BJ (cell line): Measurements from ENCODE around the gene KIFC1. TPM values are rescaled to one million over a fixed set of nuclear protein-coding genes. Genes with fewer than 3 reads are reported as not detected.

Source experiments
- CTCF ChIA-PET: fragments of 350-600 bp; formaldehyde crosslinking; extraction: SDS; loops from one replicate; lab custom pipeline; 2021; ENCODE audit warnings: antibody characterized with exemption, inconsistent platforms; lab: Yijun Ruan, JAX
- POLR2A ChIA-PET: fragments of 300-600 bp; sonication (Branson Sonifier 250); formaldehyde crosslinking; extraction: SDS; loops from one replicate; lab custom pipeline; 2021; ENCODE audit warnings: antibody characterized with exemption; lab: Charles Lee
- DNase-seq: peaks from one replicate; pipeline ENCODE4 v3.0.0-alpha.2; 2011; ENCODE audit warnings: low read depth
- H3K27me3 ChIP-seq: 2 replicates; pipeline ENCODE4 v1.6.0; 2011; ENCODE audit warnings: low read length; ENCODE audit not compliant: control insufficient read depth, insufficient read depth
- H3K36me3 ChIP-seq: 2 replicates; pipeline ENCODE4 v1.5.1; 2011; ENCODE audit warnings: low read length; ENCODE audit not compliant: control insufficient read depth, insufficient read depth
- H3K4me3 ChIP-seq: 2 replicates; pipeline ENCODE4 v1.5.1; 2011; ENCODE audit warnings: low read depth, mild to moderate bottlenecking, control low read depth, low read length
- polyA plus RNA-seq: library from polyadenylated mRNA; depleted of rRNA; stranded (reverse); fragments of >200 nt; gene quantifications from 2 replicates; pipeline ENCODE4 v1.2.3, GENCODE V29; 2011
- TF ChIP-seq, protein P1 (sequence below): IDR thresholded peaks from 2 replicates; pipeline ENCODE4 v1.5.1; 2011; ENCODE audit warnings: low read depth, mild to moderate bottlenecking, control low read depth, inconsistent platforms, low read length, moderate library complexity; ENCODE audit not compliant: insufficient read depth

The KIFC1 gene
- polyA plus RNA-seq, 1 experiment = 32.4 TPM

DNA sequence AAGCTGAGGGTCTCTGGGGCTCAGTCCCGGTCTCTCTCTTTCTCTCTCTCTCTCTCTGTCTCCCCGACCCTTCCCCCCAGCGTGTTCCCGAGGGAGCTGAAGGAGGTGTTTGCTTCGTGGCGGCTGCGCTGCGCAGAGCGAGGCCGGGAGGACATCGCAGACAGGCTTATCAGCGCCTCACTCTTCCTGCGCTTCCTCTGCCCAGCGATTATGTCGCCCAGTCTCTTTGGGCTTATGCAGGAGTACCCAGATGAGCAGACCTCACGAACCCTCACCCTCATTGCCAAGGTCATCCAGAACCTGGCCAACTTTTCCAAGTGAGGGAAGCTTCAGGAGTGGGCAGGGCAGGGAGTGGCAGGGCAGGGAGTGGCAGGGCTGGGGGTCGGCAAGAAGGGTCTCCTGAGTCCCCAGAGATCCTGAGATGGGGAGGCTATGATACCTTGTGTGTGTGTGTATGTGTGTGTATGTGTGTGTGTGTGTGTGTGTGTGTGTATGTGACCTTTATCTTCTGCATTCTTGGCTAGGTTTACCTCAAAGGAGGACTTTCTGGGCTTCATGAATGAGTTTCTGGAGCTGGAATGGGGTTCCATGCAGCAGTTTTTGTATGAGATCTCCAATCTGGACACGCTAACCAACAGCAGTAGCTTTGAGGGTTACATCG lies 49.2 kb downstream of the KIFC1 start:
- POLR2A ChIA-PET = no interaction called here

DNA sequence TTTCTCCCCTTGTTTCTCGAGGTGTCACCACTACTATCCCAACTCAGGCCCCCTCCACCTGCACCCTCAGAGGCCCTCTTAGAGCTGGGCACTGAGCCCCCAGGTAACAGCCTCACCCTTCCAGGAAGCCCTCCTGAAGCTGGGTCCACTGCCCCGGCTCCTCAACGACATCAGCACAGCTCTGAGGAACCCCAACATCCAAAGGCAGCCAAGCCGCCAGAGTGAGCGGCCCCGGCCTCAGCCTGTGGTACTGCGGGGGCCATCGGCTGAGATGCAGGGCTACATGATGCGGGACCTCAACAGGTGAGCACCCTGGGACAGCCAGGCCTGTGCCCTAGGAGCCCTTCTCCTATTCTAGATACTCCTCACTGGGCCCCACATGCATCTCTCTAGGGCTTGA lies 49.8 kb downstream of the KIFC1 start:
- no peak for DNase-seq
- Histone ChIP-seq H3K4me3 (no peak overlapping the region), H3K36me3 (peaks cover 48% of the 10 kb centered on the region), H3K27me3 (no peaks in the 10 kb centered on the region)
- POLR2A ChIA-PET = no interaction called here
- TF ChIP-seq, protein P1, sequence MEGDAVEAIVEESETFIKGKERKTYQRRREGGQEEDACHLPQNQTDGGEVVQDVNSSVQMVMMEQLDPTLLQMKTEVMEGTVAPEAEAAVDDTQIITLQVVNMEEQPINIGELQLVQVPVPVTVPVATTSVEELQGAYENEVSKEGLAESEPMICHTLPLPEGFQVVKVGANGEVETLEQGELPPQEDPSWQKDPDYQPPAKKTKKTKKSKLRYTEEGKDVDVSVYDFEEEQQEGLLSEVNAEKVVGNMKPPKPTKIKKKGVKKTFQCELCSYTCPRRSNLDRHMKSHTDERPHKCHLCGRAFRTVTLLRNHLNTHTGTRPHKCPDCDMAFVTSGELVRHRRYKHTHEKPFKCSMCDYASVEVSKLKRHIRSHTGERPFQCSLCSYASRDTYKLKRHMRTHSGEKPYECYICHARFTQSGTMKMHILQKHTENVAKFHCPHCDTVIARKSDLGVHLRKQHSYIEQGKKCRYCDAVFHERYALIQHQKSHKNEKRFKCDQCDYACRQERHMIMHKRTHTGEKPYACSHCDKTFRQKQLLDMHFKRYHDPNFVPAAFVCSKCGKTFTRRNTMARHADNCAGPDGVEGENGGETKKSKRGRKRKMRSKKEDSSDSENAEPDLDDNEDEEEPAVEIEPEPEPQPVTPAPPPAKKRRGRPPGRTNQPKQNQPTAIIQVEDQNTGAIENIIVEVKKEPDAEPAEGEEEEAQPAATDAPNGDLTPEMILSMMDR = no peak
- CTCF ChIA-PET = interaction anchor here (0.9 to 1.5 kb wide), 3 partner anchors 9 to 51 kb away, joined by 3 read pairs; no protein-coding TSS in a partner anchor

More for the DNA sequence above, 49.2 kb downstream of the KIFC1 start:
- DNase-seq = no peak
- TF ChIP-seq, protein P1 = no peak
- CTCF ChIA-PET = interaction anchor here (0.9 kb wide), 2 partner anchors 36 to 50 kb away, joined by 3 read pairs; no protein-coding TSS in a partner anchor
- H3K36me3 ChIP-seq = peaks cover 44% of the 10 kb centered on the region
- no peaks in the 10 kb centered on the region for H3K27me3 ChIP-seq
- no peak overlapping the region for H3K4me3 ChIP-seq

DNA sequence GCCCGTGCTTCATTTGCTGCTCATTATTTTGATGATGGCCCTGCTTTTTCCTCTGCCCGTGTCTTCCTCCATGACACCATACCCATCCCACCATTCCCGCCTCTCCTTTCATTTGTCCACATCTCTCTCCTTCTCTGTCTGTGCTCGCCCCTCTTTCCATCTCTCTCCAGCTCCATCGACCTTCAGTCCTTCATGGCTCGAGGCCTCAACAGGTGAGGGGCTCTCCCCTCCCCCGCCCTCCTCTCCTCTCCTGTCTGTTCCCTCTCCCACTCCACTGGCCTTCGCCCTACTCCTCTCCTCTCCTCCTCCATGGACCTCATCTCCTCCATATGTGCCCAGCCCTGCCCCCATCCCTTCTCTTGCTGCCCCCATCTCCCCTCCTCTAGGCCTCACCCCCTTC lies 50.7 kb downstream of the KIFC1 start:
- Histone ChIP-seq H3K36me3 (peaks cover 51% of the 10 kb centered on the region), H3K27me3 (no peaks in the 10 kb centered on the region), H3K4me3 (no peak overlapping the region)
- POLR2A ChIA-PET = no interaction called here
- TF ChIP-seq, protein P1 = no peak
- no peak for DNase-seq
- CTCF ChIA-PET = interaction anchor here (1.5 kb wide), 1 partner anchor 10 kb away, joined by 3 read pairs; no protein-coding TSS in a partner anchor

DNA sequence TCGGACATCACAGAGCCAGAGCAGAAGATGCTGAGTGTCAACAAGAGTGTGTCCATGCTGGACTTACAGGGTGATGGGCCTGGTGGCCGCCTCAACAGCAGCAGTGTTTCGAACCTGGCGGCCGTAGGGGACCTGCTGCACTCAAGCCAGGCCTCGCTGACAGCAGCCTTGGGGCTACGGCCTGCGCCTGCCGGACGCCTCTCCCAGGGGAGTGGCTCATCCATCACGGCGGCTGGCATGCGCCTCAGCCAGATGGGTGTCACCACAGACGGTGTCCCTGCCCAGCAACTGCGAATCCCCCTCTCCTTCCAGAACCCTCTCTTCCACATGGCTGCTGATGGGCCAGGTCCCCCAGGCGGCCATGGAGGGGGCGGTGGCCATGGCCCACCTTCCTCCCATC lies 51.4 kb downstream of the KIFC1 start:
- TF ChIP-seq, protein P1 = no peak
- POLR2A ChIA-PET = no interaction called here
- peaks cover 50% of the 10 kb centered on the region for H3K36me3 ChIP-seq
- H3K4me3 ChIP-seq = no peak overlapping the region
- no peaks in the 10 kb centered on the region for H3K27me3 ChIP-seq
- CTCF ChIA-PET = no interaction called here
- no peak for DNase-seq

DNA sequence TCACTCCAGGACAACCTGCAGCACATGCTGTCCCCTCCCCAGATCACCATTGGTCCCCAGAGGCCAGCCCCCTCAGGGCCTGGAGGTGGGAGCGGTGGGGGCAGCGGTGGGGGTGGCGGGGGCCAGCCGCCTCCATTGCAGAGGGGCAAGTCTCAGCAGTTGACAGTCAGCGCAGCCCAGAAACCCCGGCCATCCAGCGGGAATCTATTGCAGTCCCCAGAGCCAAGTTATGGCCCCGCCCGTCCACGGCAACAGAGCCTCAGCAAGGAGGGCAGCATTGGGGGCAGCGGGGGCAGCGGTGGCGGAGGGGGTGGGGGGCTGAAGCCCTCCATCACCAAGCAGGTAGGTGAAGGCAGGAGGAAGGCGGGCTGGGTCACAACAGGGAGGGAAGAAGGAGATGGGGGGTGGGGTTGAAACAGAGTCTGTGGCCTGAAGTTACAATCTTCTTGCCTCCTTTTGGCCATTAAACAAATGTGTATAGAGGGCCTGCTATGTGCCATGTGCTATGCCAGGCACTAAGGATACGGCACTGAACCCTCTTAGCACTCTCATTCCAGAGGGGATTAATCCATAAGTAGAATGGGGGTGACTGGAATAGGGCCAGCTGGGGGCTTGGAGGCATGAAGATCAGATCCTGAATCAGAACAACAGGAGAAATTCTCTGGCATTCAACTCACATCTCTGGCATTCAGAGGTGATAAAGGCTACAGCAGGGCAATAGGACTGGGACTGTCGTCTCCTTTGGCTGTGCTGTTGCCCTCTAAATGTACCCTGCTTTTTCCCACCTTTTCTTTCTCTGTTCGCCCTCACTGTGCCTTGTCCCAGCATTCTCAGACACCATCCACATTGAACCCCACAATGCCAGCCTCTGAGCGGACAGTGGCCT lies 52.2 kb downstream of the KIFC1 start:
- CTCF ChIA-PET = no interaction called here
- TF ChIP-seq, protein P1 = no peak
- POLR2A ChIA-PET = no interaction called here
- H3K27me3 ChIP-seq = no peaks in the 10 kb centered on the region
- no peak overlapping the region for H3K4me3 ChIP-seq
- no peak for DNase-seq
- H3K36me3 ChIP-seq = peaks cover 46% of the 10 kb centered on the region
